GOT3 (cell line): ENCODE results near the gene PSD.
A peak's percentile ranks its signal among the peaks of the same experiment; 100 is the strongest.

Experiments
- DNase-seq: peaks from one replicate; lab custom pipeline; 2025; ENCODE audit warnings: mixed read lengths; lab: John Stamatoyannopoulos, UW

PSD gene

DNA sequence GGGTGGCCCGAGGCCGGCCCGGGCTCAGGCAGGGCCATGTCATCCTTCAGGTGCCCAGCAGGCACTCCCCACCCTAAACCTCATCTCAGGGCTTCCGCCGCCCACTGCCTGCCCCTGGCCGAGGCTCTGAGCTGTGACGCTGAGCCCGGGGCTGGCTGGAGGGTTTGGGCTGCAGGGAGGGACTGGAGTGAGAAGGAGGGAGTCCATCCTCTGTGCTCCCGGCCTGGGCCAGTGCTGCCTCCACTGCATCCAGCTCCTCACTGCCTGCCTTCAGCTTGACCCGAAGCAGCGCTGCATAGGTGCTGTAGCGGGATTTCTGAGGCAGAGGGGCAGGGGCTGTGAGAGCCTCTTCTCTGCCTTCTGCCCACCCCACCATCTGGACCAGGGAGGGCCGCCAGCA, 15.5 kb downstream of the PSD start:
- DNase-seq, result no peak

DNA sequence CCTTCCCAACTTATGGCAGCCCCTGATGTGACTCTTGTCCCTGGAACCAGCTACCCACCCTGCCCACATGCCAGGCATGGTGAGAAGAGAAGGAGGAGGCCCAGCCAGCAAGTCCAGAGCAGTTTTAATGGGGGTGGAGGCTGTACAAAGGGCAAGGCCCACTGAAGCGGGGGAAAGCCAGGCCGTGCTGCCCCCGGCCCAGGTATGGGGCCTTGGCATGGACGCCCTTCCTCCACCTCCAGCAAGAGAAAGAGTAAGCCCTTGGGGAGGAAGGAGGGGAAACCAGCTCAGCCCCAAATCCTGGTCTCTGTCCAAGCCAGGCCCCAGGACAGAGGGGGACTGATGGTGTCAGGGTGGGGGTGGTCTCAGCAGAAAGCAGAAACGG, 16.1 kb downstream of the PSD start:
- DNase-seq, result no peak

DNA sequence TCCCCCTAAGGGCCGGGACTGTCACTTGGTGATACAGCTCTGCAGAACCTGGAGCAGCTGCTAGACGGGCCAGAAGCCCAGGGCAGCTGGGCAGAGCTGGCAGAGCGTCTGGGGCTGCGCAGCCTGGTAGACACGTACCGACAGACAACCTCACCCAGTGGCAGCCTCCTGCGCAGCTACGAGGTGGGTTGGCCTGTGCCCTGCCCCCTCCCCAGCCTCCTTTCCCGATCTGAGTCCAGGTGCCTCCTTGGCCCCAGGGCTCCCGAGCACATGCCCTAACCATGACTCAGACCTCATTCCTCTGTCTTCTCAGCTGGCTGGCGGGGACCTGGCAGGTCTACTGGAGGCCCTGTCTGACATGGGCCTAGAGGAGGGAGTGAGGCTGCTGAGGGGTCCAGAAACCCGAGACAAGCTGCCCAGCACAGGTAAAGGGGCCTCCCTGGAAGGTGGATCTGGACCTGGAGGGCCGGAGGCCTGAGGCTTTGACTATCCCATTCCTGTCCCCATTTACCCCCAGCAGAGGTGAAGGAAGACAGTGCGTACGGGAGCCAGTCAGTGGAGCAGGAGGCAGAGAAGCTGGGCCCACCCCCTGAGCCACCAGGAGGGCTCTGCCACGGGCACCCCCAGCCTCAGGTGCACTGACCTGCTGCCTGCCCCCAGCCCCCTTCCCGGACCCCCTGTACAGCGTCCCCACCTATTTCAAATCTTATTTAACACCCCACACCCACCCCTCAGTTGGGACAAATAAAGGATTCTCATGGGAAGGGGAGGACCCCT, 16.7 kb downstream of the PSD start:
- DNase-seq, result no peak

DNA sequence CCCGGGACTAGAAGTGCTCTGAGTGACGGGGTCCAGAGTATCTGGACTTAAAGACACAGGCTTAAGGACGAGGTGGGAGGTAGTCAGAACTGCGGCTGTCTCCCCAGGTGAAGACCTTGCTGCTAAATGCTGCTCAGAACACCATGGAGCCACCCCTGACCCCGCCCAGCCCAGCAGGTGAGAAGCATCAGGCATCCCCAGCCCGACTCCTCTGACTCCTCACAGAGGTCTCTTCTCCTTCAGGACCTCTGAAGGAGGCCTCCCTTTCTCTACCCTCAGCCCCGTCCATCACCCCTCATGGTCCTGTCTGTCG, 17.3 kb downstream of the PSD start:
- DNase-seq, result no peak

DNA sequence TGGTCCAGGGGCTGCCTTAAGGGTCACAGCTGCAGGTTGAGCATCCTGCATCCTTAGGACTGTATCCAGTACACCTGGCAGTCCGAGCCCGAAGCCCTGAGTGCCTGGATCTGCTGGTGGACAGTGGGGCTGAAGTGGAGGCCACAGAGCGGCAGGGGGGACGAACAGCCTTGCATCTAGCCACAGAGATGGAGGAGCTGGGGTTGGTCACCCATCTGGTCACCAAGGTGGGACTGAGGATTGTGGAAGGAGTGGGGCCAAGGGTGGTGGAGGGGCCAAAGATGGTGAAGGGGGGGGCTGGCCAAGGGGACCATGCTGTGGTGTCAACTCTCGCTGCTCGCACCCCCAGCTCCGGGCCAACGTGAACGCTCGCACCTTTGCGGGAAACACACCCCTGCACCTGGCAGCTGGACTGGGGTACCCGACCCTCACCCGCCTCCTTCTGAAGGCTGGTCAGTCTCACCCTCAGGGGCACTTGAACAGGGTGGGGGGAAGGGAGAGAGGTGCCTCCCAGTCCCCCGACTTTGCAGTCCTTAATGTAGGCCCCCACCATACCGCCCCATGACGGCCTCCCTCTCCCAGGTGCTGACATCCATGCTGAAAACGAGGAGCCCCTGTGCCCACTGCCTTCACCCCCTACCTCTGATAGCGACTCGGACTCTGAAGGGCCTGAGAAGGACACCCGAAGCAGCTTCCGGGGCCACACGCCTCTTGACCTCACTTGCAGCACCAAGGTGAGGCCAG, 17.8 kb downstream of the PSD start:
- no peak for DNase-seq

DNA sequence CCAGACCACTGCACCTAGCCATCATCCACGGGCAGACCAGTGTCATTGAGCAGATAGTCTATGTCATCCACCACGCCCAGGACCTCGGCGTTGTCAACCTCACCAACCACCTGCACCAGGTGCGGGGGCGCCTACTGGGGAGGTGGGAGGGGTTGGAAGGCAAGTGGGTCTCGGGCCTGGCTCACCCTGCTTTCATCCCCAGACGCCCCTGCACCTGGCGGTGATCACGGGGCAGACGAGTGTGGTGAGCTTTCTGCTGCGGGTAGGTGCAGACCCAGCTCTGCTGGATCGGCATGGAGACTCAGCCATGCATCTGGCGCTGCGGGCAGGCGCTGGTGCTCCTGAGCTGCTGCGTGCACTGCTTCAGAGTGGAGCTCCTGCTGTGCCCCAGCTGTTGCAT, 18.5 kb downstream of the PSD start:
- DNase-seq, result no peak

DNA sequence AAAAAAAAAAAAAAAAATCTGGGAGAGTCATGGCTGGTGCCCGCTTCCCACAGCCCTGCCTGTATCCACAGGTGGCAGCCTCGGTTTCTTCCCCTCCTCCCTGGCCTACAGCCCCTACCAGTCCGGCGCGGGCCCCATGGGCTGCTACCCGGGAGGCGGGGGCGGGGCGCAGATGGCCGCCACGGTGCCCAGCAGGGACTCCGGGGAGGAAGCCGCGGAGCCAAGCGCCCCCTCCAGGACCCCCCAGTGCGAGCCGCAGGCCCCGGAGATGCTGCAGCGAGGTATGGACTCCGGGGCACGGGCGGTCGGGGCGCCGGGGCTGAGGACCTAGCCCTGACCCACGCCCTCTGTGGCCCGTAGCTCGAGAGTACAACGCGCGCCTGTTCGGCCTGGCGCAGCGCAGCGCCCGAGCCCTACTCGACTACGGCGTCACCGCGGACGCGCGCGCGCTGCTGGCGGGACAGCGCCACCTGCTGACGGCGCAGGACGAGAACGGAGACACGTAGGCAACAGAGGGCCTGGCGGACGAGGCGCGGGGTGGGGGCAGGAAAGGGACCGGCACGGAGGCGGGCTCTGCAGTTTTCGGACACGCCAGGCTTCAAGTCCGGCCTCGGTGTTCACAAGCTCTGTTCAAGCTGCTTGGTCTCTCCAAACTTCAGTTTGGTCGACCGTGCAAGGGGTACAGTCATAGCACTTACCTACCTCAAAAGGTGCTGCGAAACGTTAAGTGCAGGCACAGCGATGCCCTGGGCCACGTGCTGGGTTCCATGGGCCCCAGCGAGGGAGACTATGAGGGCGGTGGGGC, 19.2 kb downstream of the PSD start:
- peak; percentile 78 for DNase-seq

DNA sequence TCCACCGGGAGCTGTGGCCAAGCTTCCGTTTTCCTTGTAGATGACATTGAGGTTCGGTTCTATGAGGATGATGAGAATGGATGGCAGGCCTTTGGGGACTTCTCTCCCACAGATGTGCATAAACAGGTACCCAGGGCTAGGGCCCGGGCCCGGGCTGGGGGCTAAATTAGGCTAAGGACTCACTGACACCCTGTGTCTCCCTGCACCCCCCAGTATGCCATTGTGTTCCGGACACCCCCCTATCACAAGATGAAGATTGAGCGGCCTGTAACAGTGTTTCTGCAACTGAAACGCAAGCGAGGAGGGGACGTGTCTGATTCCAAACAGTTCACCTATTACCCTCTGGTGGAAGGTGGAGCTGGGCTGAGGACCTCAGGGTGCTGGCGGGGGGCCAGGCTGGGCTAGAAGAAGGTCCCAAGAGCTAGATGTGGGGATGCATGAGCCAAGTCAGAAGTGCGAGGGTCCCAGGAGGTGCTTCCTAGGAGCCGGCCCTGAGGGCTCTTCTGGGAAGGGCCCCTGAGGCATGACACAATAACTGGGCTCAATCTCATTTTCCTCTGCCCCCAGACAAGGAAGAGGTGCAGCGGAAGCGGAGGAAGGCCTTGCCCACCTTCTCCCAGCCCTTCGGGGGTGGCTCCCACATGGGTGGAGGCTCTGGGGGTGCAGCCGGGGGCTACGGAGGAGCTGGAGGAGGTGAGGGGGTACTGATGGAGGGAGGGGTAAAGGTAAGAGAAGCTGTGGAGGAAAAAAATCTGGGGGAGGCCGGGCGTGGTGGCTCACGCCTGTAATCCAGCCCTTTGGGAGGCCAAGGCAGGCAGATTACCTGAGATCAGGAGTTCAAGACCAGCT, 20.2 kb downstream of the PSD start:
- DNase-seq, result no peak

DNA sequence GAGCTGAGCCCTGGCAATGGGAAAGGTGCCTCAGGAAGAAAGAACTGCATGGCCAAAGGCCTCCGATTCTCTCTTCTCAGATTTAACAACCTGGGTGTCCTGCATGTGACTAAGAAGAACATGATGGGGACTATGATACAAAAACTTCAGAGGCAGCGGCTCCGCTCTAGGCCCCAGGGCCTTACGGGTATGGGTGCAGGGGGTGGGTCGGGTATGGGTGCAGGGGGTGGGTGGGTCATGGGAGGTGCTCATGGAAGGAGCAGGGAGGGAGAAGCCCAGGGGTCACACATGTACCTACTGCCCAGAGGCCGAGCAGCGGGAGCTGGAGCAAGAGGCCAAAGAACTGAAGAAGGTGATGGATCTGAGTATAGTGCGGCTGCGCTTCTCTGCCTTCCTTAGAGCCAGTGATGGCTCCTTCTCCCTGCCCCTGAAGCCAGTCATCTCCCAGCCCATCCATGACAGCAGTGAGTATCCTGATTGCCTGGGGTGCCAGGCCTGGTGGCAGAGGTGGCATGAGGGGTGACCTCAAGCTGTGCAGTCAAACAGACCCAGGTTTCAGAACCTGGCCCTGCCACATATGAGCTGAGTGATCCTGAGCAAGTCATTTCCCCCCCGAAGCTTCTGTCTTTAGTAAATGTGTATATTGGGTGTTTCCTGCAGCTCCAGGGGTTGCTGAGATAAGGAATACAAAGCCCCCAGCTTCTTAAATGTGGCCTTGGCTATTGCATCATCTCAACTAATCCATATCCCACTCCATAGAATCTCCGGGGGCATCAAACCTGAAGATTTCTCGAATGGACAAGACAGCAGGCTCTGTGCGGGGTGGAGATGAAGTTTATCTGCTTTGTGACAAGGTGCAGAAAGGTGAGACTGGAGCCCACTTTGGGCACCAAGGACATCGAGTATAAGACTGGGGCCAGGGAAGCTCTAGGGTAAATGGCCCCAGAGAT, 21.1 kb downstream of the PSD start:
- no peak for DNase-seq

DNA sequence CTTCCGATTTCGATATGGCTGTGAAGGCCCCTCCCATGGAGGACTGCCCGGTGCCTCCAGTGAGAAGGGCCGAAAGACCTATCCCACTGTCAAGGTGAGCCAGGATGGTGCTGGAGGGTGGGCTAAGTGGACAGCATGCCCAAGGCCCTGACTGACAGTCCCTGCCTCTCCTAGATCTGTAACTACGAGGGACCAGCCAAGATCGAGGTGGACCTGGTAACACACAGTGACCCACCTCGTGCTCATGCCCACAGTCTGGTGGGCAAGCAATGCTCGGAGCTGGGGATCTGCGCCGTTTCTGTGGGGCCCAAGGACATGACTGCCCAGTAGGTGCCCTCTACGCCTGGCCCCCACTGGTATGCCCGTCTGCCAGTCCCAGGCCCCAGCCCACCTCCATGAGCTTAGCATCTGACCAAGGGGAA, 21.8 kb downstream of the PSD start:
- DNase-seq, result no peak

DNA sequence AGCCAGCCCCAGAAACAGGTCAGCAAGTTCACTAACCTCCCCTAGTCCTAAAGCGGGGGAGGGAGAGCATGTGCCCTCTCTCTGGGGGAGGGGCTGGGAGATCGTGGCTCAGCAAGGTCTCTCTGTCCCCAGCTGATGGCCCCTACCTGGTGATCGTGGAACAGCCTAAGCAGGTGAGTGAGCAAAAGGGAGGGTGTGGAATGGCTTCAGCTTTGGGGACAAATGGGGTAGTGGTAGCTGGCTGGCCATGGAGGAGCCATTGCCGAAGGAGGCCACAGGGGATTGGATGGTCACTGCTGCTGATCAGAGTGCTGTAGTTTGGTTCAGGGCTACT, 22.3 kb downstream of the PSD start:
- DNase-seq, result no peak

DNA sequence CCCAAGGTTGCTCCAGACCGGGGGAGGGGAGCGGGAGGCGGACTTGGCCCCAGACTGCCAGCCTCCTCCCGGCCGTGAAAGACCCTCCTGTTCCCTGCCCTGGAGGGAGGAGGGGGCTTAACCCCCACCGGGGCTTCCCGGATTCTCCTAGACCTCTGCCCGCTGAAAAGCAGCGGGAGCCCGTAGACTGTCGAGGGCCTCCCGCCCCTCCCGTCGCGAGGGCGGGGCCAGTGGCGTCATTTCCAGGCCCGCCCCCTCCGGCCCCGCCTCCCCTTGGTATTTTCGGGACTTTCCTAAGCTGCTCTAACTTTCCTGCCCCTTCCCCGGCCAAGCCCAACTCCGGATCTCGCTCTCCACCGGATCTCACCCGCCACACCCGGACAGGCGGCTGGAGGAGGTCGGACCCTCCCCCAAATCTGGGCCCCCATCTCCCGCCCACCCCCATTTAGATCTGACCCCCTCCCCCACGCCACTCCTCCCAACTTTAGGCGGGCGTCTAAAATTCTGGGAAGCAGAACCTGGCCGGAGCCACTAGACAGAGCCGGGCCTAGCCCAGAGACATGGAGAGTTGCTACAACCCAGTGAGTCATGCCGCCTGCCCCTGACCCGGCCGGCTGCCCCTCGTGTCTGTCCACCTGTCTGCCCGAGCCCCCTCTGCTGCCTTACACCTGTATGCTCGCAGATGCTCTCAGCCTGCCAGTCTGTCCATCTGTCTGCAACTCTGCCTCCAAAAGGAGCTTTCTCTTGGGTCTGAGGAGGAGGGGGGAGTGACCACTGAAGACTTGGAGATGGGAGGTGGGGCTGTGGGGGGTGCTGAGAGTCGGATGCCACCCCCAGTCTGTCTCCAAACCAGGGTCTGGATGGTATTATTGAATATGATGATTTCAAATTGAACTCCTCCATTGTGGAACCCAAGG, 22.9 kb downstream of the PSD start, which contains the start of gene NFKB2:
Gene NFKB2 (plus strand): TSS at position 306 of the 917 bp plus-strand sequence. CDS start 255 bp downstream, at position 561.
- peak; percentile 61 for DNase-seq

DNA sequence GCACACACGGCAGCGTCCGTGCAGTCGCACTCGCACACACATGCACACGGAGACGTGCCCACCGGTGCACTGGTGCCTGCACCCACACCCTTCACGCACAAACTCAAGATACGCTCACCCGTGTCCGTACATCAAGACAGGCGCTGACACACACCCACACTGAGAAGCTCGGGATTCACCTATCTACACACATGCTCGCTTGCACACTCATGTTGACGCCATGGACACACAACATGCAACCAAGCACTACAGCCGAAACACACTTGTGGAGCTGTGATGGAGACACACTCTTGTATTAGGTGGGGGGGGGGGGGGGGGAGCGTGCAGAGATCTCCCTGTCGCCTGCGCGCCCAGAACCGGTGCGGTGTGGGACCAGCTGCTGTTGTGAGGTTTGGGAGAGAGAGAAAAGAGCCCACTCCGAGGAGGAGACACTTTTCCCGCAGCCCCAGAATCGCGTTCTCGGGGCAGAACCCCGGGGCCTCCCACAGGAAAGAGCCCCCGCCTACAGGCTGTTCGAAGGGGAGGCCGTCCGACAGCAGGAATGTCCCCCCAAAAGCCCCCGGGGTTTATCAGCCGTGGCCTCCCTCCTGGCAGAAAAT, 23.7 kb downstream of the PSD start:
- no peak for DNase-seq

DNA sequence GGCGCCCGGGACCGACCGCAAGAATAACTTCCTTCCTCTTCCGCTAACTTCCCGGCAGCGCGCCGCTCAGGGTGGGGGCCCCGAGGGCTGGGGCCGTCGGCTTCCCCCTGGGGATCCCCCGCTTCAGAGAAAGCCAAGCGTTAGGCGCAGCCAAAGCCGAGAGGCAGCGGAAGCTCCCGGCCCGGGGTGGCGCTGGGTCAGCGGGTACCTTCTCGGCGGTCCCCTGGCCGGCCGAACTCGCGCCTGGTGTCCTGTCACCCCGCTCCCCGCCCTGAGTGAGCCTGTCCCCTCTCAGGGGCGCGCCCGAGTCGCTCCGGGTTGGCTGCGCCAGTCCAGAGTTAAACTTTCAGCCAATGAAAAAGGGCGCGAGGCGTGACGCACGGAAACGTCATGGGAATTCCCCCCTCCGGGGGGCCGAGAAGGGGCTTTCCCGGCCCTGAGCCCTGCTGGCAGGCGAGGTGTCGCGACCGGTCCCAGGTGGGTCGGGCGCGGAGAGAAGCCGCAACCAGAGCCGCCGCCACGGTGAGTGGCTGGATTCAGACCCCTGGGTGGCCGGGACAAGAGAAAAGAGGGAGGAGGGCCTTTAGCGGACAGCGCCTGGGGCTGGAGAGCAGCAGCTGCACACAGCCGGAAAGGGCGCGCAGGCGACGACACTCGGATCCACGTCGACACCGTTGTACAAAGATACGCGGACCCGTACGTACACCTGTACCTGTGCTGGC, 24.3 kb downstream of the PSD start:
- peak; percentile 88 for DNase-seq

DNA sequence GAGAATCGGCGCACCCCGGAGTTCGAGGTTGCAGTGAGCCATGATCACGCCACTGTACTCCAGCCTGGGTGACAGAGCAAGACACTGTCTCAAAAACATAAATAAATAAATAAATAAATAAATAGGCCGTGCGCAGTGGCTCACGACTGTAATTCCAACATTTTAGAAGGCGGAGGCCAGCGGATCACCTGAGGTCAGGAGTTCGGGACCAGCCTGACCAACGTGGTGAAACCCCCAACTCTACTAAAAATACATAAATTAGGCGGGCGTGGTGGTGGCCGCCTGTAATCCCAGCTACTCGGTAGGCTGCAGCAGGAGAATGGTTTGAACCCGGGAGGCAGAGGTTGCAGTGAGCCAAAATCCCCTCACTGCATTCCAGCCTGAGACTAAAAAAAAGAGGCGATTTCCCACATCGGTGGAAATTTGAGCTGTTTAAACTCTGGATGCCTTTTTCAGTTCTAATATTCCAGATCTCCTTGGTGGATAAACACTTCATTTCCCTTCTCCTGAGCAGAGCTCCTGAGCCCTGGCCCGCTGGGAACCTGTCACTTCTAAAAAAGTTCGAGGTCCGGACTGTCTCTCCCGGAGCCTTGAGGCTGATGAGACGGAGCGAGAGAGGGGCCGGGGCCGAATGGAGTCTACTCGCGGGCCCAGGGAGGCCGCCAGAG, 25.0 kb downstream of the PSD start:
- no peak for DNase-seq

DNA sequence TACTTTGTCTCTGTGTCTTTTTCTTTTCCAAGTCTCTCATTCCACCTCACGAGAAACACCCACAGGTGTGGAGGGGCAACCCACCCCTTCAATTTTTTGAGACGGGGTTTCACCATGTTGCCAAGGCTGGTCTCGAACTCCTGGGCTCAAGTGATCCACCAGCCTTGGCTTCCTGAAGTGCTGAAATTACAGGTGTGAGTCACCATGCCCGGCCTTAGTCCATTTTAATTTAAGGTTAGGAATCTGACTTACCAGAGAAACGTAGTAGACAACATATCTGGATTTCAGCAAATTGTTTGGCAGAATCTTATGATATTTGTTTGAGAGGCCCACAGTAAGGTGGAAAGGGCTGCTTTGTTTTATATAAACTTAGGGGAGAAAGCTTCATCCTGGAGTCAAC, 26.3 kb downstream of the PSD start:
- no peak for DNase-seq

DNA sequence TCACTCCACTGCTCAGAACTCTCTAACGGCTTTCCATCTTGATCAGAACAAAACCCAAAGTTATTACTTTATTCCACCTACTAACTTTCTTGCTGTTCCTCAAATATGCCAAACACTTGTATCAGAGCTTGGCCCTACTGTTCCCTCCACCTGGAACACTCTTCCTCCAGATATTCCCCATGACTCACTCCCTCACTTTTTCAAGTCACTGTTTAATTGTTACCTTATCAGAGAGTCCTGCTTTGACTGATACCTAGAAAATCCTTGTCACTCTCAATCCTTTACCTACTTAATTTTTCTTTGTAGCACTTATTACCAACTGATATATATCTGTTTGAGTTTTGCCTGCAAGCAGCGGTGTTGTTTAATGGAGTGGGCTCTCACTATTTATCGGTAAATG, 28.7 kb downstream of the PSD start:
- DNase-seq, result no peak
